ENCODE data around the gene KRT2. TPM values are rescaled to one million over a fixed set of nuclear protein-coding genes. Genes with fewer than 3 reads are reported as not detected.

Gene KRT2
- total and polyA plus RNA-seq, 2 donors (not counting 3 experiments of a cell fraction or from before 2014, with no cell fraction given): not detected

GRCh38 chr12:52686756-52687487 is 34.9 kb upstream of the KRT2 start:
- POLR2A ChIA-PET: no interaction called here
- H3K9ac ChIP-seq (replicated peaks; ENCODE audit: extremely low read depth, insufficient read depth, low read length): no peak overlapping the region

More at GRCh38 chr12:52686756-52687487, 34.9 kb upstream of the KRT2 start:
- no peaks in the 10 kb centered on the region for H3K9me1 ChIP-seq (replicated peaks; ENCODE audit: control insufficient read depth, extremely low read depth, insufficient read depth, low read length)
- no peak for FAIRE-seq
- no peak overlapping the region for H2AFZ ChIP-seq (ENCODE audit: low read depth, low read length)
- no peak overlapping the region for H3K4me2 ChIP-seq (ENCODE audit: insufficient read depth, low read length)
- no peaks in the 10 kb centered on the region for H4K20me1 ChIP-seq (replicated peaks; ENCODE audit: control insufficient read depth, extremely low read depth, insufficient read depth, low read length)
- H3K4me3 ChIP-seq (replicated peaks in 1 of 3; ENCODE audit: insufficient read depth in 1 of 3, low read depth in 1 of 3, low read length in 3 of 3): no peak overlapping the region
- H3K9me3 ChIP-seq (replicated peaks; ENCODE audit: control insufficient read depth, insufficient read depth, low read length): no peaks in the 10 kb centered on the region
- H3K36me3 ChIP-seq (ENCODE audit: control insufficient read depth in 2 of 2, extremely low read depth in 1 of 2, insufficient read depth in 2 of 2, low read length in 2 of 2): no peaks in the 10 kb centered on the region
- no peaks in the 10 kb centered on the region for H3K4me1 ChIP-seq (ENCODE audit: control insufficient read depth, extremely low read depth, insufficient read depth, low read length)
- dilution Hi-C loops (cut with MboI; ENCODE audit: extremely low pct_ligation_motif_present, low sequenced_read_pairs) (no loop called here), intact Hi-C loops (cut with micrococcal nuclease) (no loop called here)
- BruUV-seq (replicated peaks): no TSS peak
- CTCF ChIA-PET: interaction anchor here (1.3 to 1.4 kb wide), 3 partner anchors 12 to 179 kb away, joined by 3 read pairs; no protein-coding TSS in a partner anchor
- H3K27ac ChIP-seq (ENCODE audit: insufficient read depth, low read depth, low read length): no peak overlapping the region
- DNase-seq (ENCODE audit: low read depth, low spot score): no peak
- H3K27me3 ChIP-seq (ENCODE audit: control insufficient read depth in 2 of 2, insufficient read depth in 2 of 2, low read length in 2 of 2): peaks cover 21 to 27% of the 10 kb centered on the region in 2 experiments
- TF ChIP-seq FOS (IDR thresholded peaks at IDR 0.05; ENCODE audit: borderline replicate concordance, insufficient read depth, low read length): no peak
- TF ChIP-seq JUN (IDR thresholded peaks at IDR 0.05; ENCODE audit: borderline replicate concordance, insufficient read depth, insufficient read length, low read depth): no peak
- TF ChIP-seq CTCF (IDR thresholded peaks at IDR 0.05; ENCODE audit: extremely low read depth in 1 of 2, insufficient read depth in 1 of 2, low read depth in 1 of 2, low read length in 2 of 2): no peak
- TF ChIP-seq EZH2 (IDR thresholded peaks at IDR 0.05; ENCODE audit: borderline replicate concordance, low read depth, low read length, severe bottlenecking): no peak
- no peak for TF ChIP-seq GATA2 (IDR thresholded peaks at IDR 0.05; ENCODE audit: insufficient read depth, insufficient read length, low read depth, low read length)
- TF ChIP-seq, protein P1, sequence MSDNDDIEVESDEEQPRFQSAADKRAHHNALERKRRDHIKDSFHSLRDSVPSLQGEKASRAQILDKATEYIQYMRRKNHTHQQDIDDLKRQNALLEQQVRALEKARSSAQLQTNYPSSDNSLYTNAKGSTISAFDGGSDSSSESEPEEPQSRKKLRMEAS (IDR thresholded peaks at IDR 0.05; ENCODE audit: insufficient read depth, insufficient read length): no peak
- TF ChIP-seq POLR2A (IDR thresholded peaks at IDR 0.05; ENCODE audit: low read depth, low read length): no peak
- TF ChIP-seq MYC (IDR thresholded peaks at IDR 0.05; ENCODE audit: low read depth, low read length): no peak
- no peak for TF ChIP-seq POLR2AphosphoS5 (IDR thresholded peaks at IDR 0.05; ENCODE audit: insufficient read depth, low read depth, low read length)
- no peaks in the 10 kb centered on the region for H3K79me2 ChIP-seq (ENCODE audit: control insufficient read depth, insufficient read depth, low read length)

All from endothelial cell of umbilical vein (primary cell).